ENCODE measurements around the gene PPARD. TPM values are rescaled to one million over a fixed set of nuclear protein-coding genes. Genes with fewer than 3 reads are reported as not detected.

PPARD gene
- polyA plus RNA-seq, 3 donors from 2014 or later = 0.98 to 6.0 (median 2.0) TPM

- no peak for DNase-seq
- Mint-ChIP-seq H3K27me3 (ENCODE audit: low read depth in 3 of 3) (peaks cover 0 to 4% (median 2%) of the 10 kb centered on the region in 3 donors), H3K4me3 (no peak overlapping the region), H3K4me1 (peaks cover 16 to 19% of the 10 kb centered on the region in 2 donors), H3K36me3 (peaks cover 4 to 11% (median 5%) of the 10 kb centered on the region in 3 donors), H3K27ac (no peak overlapping the region), H3K9me3 (no peaks in the 10 kb centered on the region)
These were observed 132.7 kb downstream of the PPARD start for GRCh38 chr6:35474942-35475570.

DNA sequence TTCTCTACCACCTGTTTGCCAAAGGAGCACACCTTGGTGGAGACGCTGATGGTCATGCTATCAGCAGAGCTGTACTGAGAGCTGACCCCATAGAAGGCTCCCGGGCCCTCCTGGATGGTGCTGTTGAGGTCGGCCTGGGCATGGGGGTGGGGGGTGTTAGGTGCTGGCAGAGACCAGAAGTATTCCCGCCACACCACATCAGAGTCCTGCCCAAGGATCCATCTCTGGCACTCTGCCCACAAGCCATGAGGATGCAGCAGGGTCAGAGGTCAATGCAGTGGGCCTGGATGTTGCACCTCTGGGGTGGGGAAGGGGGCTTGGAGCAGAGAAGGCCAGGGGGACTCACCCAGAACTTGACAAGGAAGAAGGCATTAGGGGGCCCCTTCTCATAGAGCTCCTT, 133.2 kb downstream of the PPARD start:
- H3K4me3 Mint-ChIP-seq = no peak overlapping the region
- H3K27ac Mint-ChIP-seq = no peak overlapping the region
- no peaks in the 10 kb centered on the region for H3K9me3 Mint-ChIP-seq
- peaks cover 3 to 6% (median 3%) of the 10 kb centered on the region in 3 donors for H3K36me3 Mint-ChIP-seq
- peaks cover 11 to 14% of the 10 kb centered on the region in 2 donors for H3K4me1 Mint-ChIP-seq
- H3K27me3 Mint-ChIP-seq (ENCODE audit: low read depth in 3 of 3) = peaks cover 0 to 4% (median 3%) of the 10 kb centered on the region in 3 donors
- no peak for DNase-seq

DNA sequence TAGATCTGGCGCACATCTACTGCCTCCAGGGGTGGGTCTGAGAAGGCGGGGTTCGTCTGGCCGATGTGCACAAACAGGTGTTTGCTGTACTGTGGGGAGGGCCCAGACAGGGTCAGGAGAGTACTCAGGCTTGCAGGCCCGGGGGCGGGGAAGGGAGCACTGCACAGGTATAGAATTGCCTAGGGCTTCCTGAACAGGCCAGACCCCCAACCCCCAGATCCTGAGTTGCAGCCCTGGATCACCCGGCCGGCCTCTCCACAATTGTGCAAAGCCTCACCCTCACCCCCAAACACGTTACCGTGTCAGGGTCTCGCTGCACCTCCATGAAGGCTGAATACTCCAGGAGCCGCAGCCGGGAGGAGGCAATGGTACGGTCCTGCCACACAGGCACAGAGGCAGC, 133.6 kb downstream of the PPARD start:
- peaks cover 0 to 4% (median 4%) of the 10 kb centered on the region in 3 donors for H3K27me3 Mint-ChIP-seq (ENCODE audit: low read depth in 3 of 3)
- H3K4me3 Mint-ChIP-seq = no peak overlapping the region
- H3K9me3 Mint-ChIP-seq = no peaks in the 10 kb centered on the region
- peaks cover 7 to 10% of the 10 kb centered on the region in 2 donors for H3K4me1 Mint-ChIP-seq
- DNase-seq = no peak
- no peak overlapping the region for H3K27ac Mint-ChIP-seq
- H3K36me3 Mint-ChIP-seq = peaks cover 0 to 3% (median 2%) of the 10 kb centered on the region in 3 donors

GRCh38 chr6:35477028-35477427, 134.7 kb downstream of the PPARD start:
- H3K27ac Mint-ChIP-seq = no peak overlapping the region
- H3K36me3 Mint-ChIP-seq = peaks cover 0 to 3% (median 0%) of the 10 kb centered on the region in 3 donors
- peaks cover 0 to 4% (median 4%) of the 10 kb centered on the region in 3 donors for H3K27me3 Mint-ChIP-seq (ENCODE audit: low read depth in 3 of 3)
- no peak overlapping the region for H3K4me3 Mint-ChIP-seq
- H3K9me3 Mint-ChIP-seq = no peaks in the 10 kb centered on the region
- DNase-seq = no peak
- peaks cover 2 to 5% of the 10 kb centered on the region in 2 donors for H3K4me1 Mint-ChIP-seq

Other genes with a start within 250 kb of the PPARD start
- gene TCP11, start 201.2 kb upstream of the PPARD start, polyA plus RNA-seq = not detected
- gene SCUBE3, start 128.6 kb upstream of the PPARD start, polyA plus RNA-seq = under 1 TPM in 2 of 3 donors, not detected in 1; 0.02 to 0.29 TPM
- gene ZNF76, start 82.8 kb upstream of the PPARD start, polyA plus RNA-seq = 10 to 100 TPM; 20.7 to 30.5 (median 27.9) TPM
- gene DEF6, start 44.7 kb upstream of the PPARD start, polyA plus RNA-seq = 100 to 1,000 TPM in 1 of 3 donors, 10 to 100 TPM in 2; 90.7 to 226 (median 95.1) TPM
- gene FANCE, start 109.8 kb downstream of the PPARD start, polyA plus RNA-seq = 1 to 10 TPM; 2.2 to 5.4 (median 3.1) TPM
- gene RPL10A, start 125.8 kb downstream of the PPARD start, polyA plus RNA-seq = 100 to 1,000 TPM; 419 to 805 (median 477) TPM
- not detected for gene TEAD3, start 154.5 kb downstream of the PPARD start, polyA plus RNA-seq
- gene TULP1, start 170.3 kb downstream of the PPARD start, polyA plus RNA-seq = not detected